ENCODE results near the gene KIF12.

The KIF12 gene

GRCh38 chr9:114081441-114082016, 17.6 kb downstream of the KIF12 start:
- H3K4me3 Mint-ChIP-seq: no peak overlapping the region

DNA sequence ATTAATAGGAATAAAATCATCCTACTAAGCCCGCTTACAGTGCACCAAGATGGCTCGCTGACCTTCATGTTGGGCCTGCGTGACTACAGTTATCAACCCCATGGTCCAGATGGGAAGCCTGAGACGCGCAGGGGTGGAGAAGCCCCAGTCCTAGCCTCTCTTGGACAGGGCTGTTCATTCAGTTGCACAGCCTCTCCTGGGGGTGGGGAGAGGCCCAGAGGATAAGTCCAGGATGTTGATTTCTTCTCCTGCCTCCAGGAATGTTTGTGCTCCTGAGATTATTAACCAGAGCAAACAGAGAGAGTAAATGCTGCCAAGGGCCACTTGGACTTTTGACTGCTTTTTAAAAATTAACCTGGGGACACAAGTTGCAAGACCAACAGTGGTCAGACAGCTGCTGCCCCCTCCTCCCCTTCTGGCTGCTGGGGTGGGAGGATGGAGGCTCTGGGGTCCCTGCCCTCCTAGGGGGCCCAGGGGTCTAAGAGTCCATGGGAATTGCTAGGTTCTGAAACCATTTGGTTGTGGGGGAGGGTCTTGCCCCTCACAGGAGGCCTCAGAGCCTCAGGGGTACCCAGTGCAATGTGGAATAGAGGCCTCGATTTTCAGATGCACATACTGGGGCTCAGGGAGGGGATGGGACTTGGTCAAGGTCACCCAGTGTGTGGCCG, 18.2 kb downstream of the KIF12 start:
- Mint-ChIP-seq H3K27me3 (ENCODE audit: low read depth, poor library complexity) (peaks cover 31% of the 10 kb centered on the region), H3K9me3 (no peaks in the 10 kb centered on the region), H3K36me3 (ENCODE audit: low read depth) (no peaks in the 10 kb centered on the region), H3K27ac (no peak overlapping the region), H3K4me3 (no peak overlapping the region), H3K4me1 (peaks cover 4% of the 10 kb centered on the region)
- DNase-seq: no peak
- TF ChIP-seq, protein P1, sequence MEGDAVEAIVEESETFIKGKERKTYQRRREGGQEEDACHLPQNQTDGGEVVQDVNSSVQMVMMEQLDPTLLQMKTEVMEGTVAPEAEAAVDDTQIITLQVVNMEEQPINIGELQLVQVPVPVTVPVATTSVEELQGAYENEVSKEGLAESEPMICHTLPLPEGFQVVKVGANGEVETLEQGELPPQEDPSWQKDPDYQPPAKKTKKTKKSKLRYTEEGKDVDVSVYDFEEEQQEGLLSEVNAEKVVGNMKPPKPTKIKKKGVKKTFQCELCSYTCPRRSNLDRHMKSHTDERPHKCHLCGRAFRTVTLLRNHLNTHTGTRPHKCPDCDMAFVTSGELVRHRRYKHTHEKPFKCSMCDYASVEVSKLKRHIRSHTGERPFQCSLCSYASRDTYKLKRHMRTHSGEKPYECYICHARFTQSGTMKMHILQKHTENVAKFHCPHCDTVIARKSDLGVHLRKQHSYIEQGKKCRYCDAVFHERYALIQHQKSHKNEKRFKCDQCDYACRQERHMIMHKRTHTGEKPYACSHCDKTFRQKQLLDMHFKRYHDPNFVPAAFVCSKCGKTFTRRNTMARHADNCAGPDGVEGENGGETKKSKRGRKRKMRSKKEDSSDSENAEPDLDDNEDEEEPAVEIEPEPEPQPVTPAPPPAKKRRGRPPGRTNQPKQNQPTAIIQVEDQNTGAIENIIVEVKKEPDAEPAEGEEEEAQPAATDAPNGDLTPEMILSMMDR (IDR thresholded peaks at IDR 0.05): no peak

More at GRCh38 chr9:114081441-114082016, 17.6 kb downstream of the KIF12 start:
- H3K4me1 Mint-ChIP-seq: peaks cover 4% of the 10 kb centered on the region
- H3K9me3 Mint-ChIP-seq: no peaks in the 10 kb centered on the region
- TF ChIP-seq, protein P1 (IDR thresholded peaks at IDR 0.05): no peak
- DNase-seq: no peak
- no peak overlapping the region for H3K27ac Mint-ChIP-seq
- no peaks in the 10 kb centered on the region for H3K36me3 Mint-ChIP-seq (ENCODE audit: low read depth)
- peaks cover 29% of the 10 kb centered on the region for H3K27me3 Mint-ChIP-seq (ENCODE audit: low read depth, poor library complexity)

GRCh38 chr9:114080195-114080772, 18.8 kb downstream of the KIF12 start:
- DNase-seq: no peak
- Mint-ChIP-seq H3K36me3 (ENCODE audit: low read depth) (no peaks in the 10 kb centered on the region), H3K4me3 (no peak overlapping the region), H3K27ac (peak overlapping the region; percentile 82), H3K9me3 (no peaks in the 10 kb centered on the region), H3K4me1 (peaks cover 4% of the 10 kb centered on the region), H3K27me3 (ENCODE audit: low read depth, poor library complexity) (peaks cover 35% of the 10 kb centered on the region)
- TF ChIP-seq, protein P1 (IDR thresholded peaks at IDR 0.05): no peak

- Mint-ChIP-seq H3K9me3 (no peaks in the 10 kb centered on the region), H3K36me3 (ENCODE audit: low read depth) (no peaks in the 10 kb centered on the region), H3K27me3 (ENCODE audit: low read depth, poor library complexity) (peaks cover 40% of the 10 kb centered on the region), H3K27ac (no peak overlapping the region), H3K4me1 (peaks cover 4% of the 10 kb centered on the region), H3K4me3 (no peak overlapping the region)
- TF ChIP-seq, protein P1 (IDR thresholded peaks at IDR 0.05): no peak
- no peak for DNase-seq
Measured at GRCh38 chr9:114078781-114079156, 20.3 kb downstream of the KIF12 start.

DNA sequence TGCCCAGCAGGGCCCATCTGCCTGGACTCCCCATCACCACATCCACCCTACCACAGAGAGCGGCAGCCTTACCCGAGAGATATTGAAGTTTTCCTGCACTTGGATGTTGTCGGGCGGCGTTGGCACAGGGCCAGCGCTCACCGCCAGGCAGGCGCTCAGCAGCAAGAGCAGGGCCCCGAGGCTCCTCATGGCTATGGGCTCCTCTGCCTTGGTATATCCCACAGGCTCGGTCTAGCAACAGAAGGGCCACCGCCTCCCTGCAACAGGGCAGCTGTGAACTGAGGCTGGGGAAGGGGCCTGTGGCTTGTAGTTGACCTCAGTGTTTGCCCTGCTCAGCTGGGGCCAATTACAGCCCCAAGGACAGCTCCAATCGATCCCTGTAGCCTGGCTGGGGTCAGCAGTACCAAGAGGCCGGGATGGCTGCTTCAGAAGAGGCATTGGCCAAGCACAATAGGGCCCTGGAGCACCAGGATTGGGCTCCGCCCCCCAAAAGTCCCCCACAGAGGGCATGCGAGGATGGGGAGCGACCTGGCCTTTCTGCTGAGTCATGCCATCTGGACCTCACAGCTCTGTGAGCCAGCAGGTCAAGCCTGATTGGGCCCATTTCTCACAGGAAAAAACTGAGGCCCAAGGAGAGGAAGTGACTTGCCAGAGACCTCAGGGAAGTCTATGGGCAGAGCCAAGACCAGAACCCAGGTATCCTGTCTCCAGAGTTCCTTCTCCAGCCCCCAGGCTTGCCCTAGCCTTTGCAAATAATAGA, 20.9 kb downstream of the KIF12 start, which contains the start of gene AMBP:
Gene AMBP (minus strand): TSS at position 280 of the 760 bp plus-strand sequence. CDS start 91 bp downstream, at position 189.
- peaks cover 4% of the 10 kb centered on the region for H3K4me1 Mint-ChIP-seq
- H3K27ac Mint-ChIP-seq: no peak within 1 kb of the TSS
- H3K9me3 Mint-ChIP-seq: no peaks in the 10 kb centered on the region
- TF ChIP-seq, protein P1 (IDR thresholded peaks at IDR 0.05): no peak
- no peaks in the 10 kb centered on the region for H3K36me3 Mint-ChIP-seq (ENCODE audit: low read depth)
- peaks cover 36% of the 10 kb centered on the region for H3K27me3 Mint-ChIP-seq (ENCODE audit: low read depth, poor library complexity)
- DNase-seq: no peak
- H3K4me3 Mint-ChIP-seq: no peak within 1 kb of the TSS
